NCI-H1694 treated with DMSO at 0.1 percent for 48 hours (cell line): ENCODE data around the gene LTB4R2.

ENCODE experiments used
- DNase-seq: peaks from one replicate; lab custom pipeline; 2025; lab: John Stamatoyannopoulos, UW

Gene LTB4R2

GRCh38 chr14:24309538-24310264, at the start of gene LTB4R2:
Gene LTB4R2 (plus strand): TSS chr14:24310140. CDS start chr14:24310665, 525 bp downstream.
- DNase-seq: no peak

- DNase-seq: no peak
Measured at GRCh38 chr14:24260780-24261157, 49.2 kb upstream of the LTB4R2 start.

GRCh38 chr14:24261256-24261968, 48.5 kb upstream of the LTB4R2 start:
- DNase-seq: no peak

GRCh38 chr14:24261969-24262327, 48.0 kb upstream of the LTB4R2 start:
- DNase-seq: no peak

- DNase-seq: no peak
Measured at GRCh38 chr14:24262821-24263733, 46.9 kb upstream of the LTB4R2 start, which contains the start of gene TGM1. Gene TGM1 (minus strand): TSS chr14:24263177. CDS start chr14:24262352, 825 bp downstream.

GRCh38 chr14:24263848-24264247, 46.1 kb upstream of the LTB4R2 start:
- no peak for DNase-seq

- DNase-seq: no peak
Measured at GRCh38 chr14:24264298-24264697, 45.6 kb upstream of the LTB4R2 start.

- DNase-seq: no peak
Measured at GRCh38 chr14:24266344-24267244, 43.3 kb upstream of the LTB4R2 start.

GRCh38 chr14:24267516-24267915, 42.4 kb upstream of the LTB4R2 start:
- no peak for DNase-seq

GRCh38 chr14:24268225-24268624, 41.7 kb upstream of the LTB4R2 start:
- DNase-seq: no peak

GRCh38 chr14:24269368-24269767, 40.6 kb upstream of the LTB4R2 start:
- DNase-seq: no peak

- DNase-seq: no peak
Measured at GRCh38 chr14:24269910-24270536, 39.9 kb upstream of the LTB4R2 start.

- DNase-seq: peak; percentile 50
Measured at GRCh38 chr14:24270537-24271133, 39.3 kb upstream of the LTB4R2 start.

GRCh38 chr14:24271134-24271833, 38.7 kb upstream of the LTB4R2 start, which contains the start of gene RABGGTA:
Gene RABGGTA (minus strand): TSS chr14:24271597. CDS start chr14:24271115, 482 bp downstream.
- peak; percentile 83 for DNase-seq

GRCh38 chr14:24271834-24272263, 38.1 kb upstream of the LTB4R2 start:
- DNase-seq: no peak

GRCh38 chr14:24272467-24272866, 37.5 kb upstream of the LTB4R2 start:
- DNase-seq: no peak

GRCh38 chr14:24273422-24273998, 36.4 kb upstream of the LTB4R2 start:
- DNase-seq: peak; percentile 5

- DNase-seq: no peak
Measured at GRCh38 chr14:24274101-24274543, 35.8 kb upstream of the LTB4R2 start.

GRCh38 chr14:24277071-24277470, 32.9 kb upstream of the LTB4R2 start:
- no peak for DNase-seq
